HG02798 (cell line): ENCODE measurements around the gene KRAS.
A peak's percentile ranks its signal among the peaks of the same experiment; 100 is the strongest.

ENCODE experiments used
- ATAC-seq: cut with Tn5 transposase; IDR thresholded peaks from one replicate; pipeline ENCODE4 v1.9.1; 2021; ENCODE audit warnings: mild to moderate bottlenecking; ENCODE audit not compliant: unreplicated experiment, poor library complexity

Gene KRAS

GRCh38 chr12:25256826-25257225 lies 6.1 kb upstream of the KRAS start:
- ATAC-seq = no peak

DNA sequence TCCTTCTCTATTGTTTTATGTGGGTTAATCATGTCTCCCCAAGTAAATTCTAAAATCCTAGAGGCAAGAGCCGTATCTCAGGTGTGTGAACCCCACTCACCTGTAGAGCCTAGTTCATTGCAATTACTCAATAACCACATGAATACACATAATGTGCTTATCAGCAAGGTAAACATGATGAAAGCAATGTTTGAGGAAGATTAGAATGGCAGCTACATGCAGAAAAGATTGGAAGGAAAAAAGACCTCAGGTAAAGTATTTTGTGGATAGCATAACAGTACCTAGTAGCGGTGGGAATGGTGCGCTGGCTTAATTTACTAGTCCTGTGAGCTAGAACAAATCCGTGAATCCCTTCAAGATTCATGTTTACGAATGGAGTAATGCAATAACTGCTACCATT lies 5.3 kb upstream of the KRAS start:
- ATAC-seq = no peak

GRCh38 chr12:25254271-25254880 lies 3.6 kb upstream of the KRAS start:
- ATAC-seq = no peak

- ATAC-seq = no peak
Observed at GRCh38 chr12:25253371-25254068, 2.8 kb upstream of the KRAS start.

- ATAC-seq = no peak
Observed at GRCh38 chr12:25252946-25253345, 2.2 kb upstream of the KRAS start.

- ATAC-seq = no peak
Observed at GRCh38 chr12:25251769-25252168, 1.0 kb upstream of the KRAS start.

DNA sequence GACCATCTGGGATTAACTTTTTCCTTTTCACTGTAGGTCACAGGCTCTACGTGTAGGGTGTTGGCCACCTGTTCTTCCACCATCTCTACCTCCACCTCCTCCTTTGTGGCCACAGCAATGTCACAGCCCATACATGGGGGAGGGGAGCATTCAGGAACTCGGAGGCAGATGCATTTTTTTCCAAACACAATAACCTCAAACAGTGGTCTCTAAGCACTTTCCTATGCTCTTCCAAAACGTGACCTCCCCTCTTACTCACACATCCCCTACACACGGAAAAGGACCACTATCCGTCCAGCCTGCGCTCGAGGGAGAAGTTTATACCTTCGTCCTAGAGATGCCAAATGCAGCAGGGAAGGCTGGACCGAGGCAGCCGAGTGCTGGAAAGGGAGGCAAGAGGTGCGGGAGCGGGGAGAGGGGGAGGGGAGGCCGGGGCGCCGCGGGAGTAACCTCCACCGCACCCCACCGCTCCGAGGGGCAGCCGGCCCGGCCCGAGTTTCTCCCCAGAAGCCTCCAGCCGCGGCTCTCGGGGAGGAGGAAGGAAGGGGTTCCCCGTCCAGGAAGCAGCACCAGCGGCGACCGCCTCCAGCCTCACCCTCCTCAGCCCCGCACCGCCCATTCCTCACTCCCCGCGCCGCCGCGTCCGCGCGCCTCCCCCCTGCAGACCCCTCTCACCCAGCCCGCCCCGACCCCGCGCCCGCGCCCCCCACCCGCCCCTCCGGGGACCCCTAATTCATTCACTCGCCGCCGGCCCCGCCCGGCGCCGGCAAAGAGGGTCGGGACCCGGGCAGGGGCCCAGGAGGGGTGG lies 594 bp downstream of the KRAS start:
- ATAC-seq = peak; percentile 29

- ATAC-seq = no peak
Observed at GRCh38 chr12:25248732-25249131, 2.0 kb downstream of the KRAS start.

DNA sequence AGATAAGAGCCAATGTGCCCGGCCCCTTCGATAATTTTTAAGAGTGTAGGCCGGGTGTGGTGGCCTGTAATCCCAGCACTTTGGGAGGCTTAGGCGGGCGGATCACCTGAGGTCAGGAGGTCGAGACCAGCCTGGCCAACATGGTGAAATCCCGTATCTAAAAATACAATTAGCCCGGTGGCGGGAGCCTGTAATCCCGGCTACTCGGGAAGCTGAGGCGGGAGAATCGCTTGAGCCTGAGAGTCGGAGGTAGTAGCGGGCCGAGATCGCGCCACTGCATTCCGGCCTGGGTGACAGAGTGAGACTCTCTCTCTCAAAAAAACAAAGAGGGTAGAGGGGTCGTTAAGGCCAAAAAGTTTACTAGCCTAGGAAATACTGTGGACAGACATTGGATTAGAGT lies 2.6 kb downstream of the KRAS start:
- ATAC-seq = no peak

DNA sequence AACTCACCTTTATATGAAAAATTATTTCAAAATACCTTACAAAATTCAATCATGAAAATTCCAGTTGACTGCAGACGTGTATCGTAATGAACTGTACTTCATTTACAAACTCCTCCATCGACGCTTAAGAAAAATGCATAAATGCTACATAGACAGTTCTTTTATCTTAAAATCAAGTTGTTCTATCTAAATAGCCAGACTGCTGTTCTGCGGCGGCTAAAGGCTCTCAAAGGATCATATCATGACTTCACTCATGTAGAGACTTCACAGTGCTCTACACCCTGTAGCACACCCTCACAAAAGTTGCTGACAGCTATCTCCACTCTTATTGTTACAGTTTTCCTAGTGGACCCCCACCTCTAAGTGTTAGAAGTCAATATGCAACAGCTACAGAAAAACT lies 5.2 kb downstream of the KRAS start:
- ATAC-seq = no peak

GRCh38 chr12:25243680-25243990 lies 7.1 kb downstream of the KRAS start:
- ATAC-seq = no peak

- no peak for ATAC-seq
Observed at GRCh38 chr12:25242981-25243679, 7.6 kb downstream of the KRAS start.

DNA sequence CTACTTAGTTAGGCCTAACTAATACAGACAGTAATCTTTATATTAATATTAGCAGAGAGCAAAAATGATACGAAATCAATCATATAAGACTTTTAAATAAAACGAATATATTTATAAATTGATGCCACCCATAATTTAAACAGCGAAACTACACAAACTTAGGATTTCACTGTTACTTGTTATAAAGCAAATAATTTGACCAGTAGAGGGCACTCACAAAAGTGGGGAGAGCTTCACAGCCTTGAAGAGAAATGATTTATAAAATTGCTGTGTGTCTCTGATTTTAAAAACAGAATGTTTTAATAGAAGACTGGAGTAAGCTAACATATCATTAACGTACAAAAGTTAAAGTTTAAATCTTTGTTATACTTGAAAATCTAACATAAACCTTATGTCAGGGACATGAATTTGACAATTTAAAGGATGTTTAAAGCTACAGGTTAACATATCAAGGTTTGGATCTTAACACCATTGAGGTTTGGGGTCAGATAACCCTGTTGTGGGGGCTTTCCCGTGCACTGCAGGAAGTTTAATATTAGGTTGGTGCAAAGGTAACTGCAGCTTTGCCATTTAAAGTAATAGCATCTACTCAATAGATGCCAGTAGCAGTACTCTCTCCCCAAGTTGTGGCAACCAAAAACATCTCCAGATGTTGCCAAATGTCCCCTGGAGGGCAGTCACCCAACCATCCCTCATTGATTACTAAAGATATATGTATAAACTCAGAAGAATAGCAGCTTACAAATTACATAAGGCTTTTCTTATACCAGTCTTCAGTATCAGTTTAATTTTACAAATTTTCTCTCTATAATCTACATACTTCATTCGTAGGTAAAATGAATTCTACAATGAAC lies 9.3 kb downstream of the KRAS start:
- peak; percentile 53 for ATAC-seq

DNA sequence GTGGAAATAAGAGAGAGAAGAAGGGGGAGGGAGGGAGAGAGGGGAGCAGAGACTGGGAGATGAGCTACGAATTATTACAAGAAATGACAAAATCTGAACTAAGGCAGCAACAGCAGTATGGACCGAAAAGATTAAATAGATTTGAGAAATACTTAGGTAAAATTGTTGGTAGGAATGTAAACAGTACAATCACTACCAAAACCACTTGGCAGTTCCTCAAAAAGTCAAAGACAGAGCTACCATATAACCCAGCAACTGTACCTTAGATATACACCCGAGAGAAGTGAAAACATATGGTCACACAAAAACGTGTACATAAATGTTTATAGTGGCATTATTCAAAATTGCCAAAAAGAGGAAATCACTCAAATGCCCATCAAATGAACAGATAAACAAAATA lies 14.1 kb downstream of the KRAS start:
- ATAC-seq = no peak

GRCh38 chr12:25236190-25236589 lies 14.5 kb downstream of the KRAS start:
- ATAC-seq = no peak

GRCh38 chr12:25213338-25213737 lies 37.4 kb downstream of the KRAS start:
- ATAC-seq = no peak

GRCh38 chr12:25208554-25208953 lies 42.2 kb downstream of the KRAS start:
- no peak for ATAC-seq

DNA sequence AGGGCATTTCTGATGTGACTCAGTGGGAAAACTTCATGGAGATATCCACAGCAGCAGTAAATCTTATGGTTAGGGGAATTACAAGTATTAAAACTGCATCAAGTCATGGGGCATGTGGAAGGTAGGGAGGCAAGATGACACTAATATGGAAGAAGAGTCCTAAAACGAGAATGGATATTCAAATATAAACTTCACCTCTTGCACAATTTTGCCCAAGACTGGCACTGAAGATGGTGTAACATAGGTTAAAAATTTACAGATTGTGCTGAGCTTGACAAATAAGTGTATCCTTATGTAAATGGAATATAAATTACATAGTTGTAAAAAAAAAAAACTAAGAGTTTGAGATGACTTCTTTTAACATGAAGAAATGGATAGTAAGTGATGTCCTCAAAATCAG lies 42.9 kb downstream of the KRAS start:
- ATAC-seq = no peak

DNA sequence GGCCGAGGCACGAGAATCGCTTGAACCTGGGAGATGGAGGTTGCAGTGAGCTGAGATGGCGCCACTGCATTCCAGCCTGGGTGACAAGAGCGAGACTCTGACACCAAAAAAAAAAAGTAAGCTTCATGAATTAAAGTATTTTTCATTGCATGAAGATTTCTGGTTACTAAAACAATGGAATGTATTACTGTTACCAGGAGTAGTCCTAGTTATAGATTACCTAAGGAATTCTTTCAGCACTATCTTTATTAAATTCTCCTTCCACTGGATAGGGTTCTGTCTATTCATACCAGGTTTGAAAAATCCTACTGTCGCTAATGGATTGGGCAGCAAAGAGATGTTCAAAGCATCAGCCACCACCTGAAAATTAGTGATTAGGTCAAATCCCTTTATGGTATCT lies 43.3 kb downstream of the KRAS start:
- ATAC-seq = no peak

GRCh38 chr12:25202137-25202536 lies 48.6 kb downstream of the KRAS start:
- no peak for ATAC-seq
